NCI-H2107 (cell line): ENCODE measurements around the gene ANO1.
"Not testable (repeated sequence)": the region's sequence is repeated elsewhere in the genome, so short reads cannot be mapped to it uniquely, and the experiment has no call there.

Experiments used
- DNase-seq: peaks from one replicate; lab custom pipeline; 2025; lab: John Stamatoyannopoulos, UW

ANO1 gene

DNA sequence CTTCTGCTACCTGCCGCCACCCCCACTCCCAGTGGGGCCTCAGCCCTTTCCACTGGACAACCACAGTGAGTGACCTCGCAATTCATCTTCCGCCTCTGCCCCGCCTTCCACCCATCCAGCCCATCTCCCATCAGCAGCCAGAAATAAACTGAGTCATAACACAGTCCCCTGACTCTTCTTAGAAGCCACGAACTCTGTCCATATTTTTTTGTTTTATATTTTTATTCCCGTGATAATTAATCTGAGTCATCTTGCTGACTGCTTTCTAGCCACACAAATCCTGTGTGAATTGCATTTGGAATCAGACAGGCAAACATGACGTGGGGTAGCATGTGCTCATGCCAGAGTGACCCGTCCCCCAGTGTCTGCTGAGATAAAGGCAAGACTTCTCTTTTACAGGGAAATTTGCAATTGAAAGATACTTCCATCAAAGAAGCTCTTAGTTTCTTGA is 132.0 kb downstream of the ANO1 start:
- DNase-seq, result no peak

DNA sequence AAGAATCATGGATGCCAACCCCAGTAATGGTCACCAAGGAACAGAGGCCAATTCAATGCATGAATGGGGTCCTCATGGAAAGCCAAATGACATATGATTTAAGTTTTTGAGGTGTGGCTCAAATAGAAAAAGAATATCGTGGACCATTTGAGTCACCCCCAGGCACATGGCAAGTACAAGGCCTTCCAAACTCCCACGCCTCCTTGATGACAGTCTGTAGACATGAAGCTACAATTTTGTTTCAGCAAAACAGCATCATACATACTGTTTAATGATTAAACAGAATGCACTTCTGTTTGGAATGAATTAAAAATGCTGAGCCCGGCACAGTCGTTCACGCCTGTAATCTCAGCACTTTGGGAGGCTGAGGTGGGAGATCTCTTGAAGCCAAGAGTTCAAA is 132.4 kb downstream of the ANO1 start:
- no peak for DNase-seq

DNA sequence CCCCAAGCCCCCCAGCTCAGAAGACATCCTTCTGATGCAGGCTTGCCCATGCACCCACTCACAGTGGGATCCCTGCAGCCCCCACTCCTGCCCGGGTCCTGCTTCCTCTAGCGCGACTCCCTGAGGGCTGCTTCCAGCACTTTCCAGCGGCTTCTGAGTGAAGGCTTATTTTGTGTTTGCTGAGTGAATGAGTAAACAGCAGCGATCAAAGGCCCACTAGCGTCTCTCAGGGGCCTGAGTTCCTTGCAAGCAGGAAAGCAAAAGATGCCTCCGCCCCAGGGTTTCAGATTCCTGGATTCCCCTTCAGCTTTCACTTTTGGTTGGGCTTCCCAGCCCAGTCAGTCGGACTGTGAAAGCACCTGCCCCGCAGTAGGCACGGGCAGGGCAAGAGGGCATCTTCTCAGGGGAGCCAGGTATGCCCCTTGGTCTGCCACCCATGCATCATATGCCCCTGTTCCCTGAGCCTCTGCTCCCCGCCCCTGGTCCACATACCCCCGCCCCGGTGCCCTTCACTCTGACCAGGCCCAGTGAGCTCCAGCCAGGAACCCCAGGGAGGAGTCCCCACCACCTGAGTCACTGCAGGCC is 134.2 kb downstream of the ANO1 start:
- no peak for DNase-seq

DNA sequence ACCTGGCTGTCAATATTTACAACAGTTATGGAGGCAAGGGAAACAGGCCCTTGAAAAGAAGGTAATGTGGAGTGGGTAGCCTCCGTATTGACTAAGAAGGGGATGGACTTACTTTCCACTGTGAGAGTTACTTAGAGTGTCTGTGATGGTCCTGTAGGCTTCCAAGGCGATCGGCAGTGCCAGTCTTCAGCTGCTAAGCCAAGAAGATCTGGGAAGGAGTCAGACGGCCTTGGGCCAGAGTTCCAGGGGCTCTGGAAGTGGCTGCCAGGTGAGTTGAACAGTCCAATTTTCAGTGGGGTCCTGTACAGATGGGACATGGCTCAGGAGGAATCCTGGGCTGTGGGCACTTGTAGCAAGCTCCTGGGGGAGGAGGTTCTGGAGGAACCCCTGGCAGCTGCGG is 139.3 kb downstream of the ANO1 start:
- not testable (repeated sequence) for DNase-seq

DNA sequence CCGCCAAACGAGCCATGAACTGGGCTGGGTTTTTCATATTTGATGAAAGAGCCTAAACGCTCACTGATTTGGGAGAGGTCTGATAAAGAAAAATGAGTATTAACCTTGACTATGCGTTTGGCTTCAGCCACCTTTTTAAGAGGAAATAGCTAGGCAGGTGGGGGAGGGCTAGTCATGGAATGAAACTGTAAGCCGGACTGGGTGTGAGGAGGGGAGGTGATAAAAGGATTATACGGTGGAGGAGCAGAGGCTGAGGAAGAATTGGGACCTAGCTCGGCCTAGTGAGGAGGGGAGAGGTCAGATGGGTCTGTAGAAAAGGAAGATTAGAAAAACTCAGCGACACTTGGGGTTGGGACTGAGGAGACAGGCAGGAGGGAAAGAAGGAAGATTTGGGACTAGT is 140.0 kb downstream of the ANO1 start:
- not testable (repeated sequence) for DNase-seq

DNA sequence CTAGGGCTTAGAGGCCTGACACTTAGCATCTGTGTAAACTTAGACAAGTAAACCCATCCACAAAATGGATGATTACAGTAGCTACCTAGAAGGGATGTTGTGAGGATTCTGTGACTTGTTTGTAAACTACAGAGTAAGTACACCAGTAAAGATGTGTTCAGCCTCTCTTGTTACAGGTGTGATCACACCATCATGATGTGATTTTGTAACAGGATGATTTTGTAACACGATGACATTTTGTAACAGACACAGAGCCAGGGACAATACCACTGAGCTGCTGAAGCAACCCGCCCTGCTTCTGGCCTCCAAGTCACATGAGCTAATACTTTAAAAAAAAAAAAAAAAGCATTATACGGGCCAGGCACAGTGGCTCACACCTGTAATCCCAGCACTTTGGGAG is 142.0 kb downstream of the ANO1 start:
- no peak for DNase-seq

DNA sequence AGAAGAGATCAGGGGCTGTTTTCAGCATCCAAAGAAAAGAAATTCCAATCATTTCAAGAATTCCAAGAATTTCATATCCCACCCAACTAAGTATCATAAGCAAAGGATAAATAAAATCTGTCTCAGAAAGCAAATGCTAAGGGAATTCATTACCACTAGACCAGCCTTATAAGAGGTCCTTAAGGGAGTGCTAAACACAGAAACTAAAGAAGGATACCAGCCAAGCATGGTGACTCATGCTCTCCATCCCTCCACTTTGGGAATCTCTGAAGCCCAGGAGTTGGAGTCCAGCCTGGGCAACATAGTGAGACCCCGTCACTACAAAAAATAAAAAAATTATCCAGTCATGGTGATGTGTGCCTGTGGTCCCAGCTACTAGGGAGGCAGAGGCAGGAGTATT is 142.8 kb downstream of the ANO1 start:
- DNase-seq, result no peak

DNA sequence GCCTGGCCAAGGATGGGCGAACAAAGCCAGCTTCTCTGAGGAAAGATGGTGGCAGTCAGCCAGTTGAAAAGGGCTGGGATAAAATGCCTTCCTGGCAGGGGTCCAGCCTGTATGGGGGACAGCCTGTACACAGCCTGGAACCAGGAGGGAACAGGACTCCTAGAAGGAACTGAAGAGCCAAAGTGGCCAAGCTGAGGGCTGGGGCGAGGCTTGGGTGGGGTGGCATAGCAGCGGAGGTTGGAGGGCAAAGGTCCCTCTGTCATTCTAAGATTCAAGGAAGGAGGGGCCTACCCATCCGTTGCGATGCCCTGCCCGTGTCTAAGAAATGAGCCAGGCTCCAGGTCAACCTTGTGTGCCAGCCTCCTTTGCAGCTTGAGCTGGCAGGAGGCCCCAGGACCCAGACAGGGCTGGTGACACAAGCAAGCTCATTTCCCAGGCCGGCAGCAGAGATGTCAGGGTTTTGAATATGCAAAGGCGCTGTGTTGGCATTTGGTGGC is 147.6 kb downstream of the ANO1 start:
- no peak for DNase-seq

DNA sequence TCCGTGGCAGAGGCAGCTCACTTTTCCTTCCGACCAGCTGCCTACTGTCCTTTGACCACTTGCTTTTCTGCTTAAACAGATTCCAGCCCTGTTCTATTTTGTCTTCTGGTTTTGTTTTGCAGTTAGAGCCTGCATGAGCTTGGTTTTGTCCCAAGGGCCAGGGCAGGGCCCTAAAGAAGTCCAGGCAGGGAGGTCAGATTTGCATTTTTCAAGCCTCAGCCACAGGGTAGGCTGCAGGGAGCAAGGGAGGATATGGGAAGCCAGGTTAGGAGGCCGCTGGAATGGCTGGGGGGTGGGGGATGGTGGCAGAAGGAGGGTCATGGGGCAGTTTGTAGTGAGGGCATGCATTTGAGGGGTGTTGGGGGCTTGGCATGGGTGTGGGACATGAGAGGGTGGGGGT is 148.1 kb downstream of the ANO1 start:
- no peak for DNase-seq

DNA sequence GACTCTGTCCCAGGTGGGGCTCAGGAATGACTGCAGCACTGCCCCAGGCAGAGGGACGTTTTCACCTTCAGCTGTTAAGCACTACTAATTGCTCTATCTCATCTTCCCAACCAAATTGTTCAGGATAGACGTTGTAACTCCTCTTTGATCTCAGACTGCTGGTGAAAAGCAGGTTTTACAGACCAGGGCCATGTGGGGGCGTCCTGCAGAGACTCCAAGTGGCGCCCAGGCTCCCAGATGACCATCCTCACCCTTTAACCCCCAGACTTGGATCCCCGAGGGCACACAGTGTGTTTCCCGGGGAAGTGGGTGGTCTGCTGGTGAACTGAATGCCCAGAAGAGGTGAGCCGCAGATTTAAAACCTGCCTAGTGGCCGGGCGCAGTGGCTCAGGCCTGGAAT is 148.8 kb downstream of the ANO1 start:
- no peak for DNase-seq

DNA sequence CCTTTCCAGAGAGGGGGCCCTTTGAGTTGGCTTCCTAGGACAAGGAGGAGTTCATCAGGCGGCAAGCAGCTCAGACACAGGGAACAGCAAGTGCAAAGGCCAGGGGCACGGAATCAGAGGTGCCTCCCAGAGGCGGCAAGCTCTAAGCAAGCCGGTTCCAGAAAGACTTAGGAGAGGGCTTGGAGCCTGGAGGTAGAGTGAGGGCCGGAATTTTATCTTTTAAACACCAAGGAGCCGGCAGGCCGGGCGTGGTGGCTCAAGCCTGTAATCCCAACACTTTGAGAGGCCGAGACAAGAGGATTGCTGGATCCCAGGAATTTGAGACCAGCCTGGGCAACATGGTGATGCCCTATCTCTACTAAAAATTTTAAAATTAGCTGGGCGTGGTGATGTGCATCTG is 151.6 kb downstream of the ANO1 start:
- no peak for DNase-seq

DNA sequence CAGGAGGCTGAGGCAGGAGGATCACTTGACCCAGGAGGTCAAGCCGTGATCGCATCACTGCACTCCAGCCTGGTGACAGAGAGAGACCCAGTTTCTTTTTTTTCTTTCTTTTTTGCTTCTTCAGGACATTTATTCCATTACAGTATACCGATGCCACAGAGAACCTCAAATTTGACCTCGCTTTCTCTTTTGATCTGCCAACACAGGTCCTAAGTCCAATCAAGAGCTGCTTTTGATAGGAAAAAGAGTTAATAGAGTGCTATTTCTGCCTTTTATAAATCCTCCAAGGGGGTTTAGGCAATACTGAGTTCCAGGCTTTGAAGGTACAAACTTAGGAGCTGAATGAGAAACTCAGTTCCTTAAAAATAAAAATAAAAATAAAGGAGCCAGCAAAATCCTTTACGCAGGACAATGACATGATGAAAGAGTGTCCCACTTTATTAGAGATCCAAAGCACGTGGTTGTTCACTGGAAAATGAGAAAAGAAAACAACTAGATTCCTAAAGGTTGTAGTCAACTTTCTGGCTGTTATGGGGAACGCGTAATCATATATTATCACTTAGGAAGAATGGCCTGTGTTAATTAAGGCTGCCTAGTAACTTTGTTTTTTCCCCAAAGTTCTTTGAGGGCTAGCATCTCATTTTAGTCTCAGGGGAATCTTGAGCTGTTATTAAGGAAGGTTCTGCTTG is 152.2 kb downstream of the ANO1 start:
- DNase-seq, result no peak

DNA sequence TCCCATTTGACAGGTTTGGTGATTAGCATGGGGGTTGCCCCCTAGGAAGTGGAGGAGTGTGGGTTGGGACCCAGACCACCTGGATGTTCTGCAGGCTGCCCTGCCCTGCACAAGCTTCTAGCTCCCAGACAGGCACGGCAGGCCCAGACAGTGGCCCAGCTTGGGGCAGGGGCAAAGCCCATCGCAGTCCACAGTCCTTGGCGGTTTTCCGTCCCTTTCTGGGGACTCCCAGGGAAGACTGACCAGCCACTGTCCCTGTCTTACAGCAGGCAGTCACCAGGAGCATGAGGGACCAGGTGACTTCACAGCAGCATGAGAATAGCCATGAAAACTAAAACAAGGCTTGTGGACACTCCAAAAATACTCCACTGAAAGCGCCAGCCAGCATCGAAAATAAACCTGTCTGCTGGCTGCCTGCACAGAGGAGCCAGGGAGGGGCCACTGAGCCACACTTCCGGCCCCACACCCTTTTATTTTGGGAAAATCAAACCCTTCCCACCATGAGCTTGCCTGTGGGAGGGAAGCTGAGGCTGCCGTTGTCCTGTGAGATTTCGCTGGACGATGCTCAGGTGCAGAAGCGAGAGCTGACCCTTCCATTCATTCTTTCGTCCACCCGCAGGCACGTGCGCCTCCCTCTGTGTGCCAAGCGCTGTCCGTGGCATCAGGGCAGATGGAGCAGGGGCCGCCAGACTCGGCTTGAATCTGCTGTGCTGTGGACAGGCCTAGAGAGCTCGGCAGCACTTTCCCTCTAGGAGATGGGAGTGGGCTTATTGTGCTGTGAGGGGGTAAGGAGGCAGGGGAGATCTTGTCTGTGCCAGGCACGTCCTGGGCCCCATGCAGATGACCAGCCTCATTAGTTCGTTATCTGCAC is 153.0 kb downstream of the ANO1 start:
- DNase-seq, result no peak

DNA sequence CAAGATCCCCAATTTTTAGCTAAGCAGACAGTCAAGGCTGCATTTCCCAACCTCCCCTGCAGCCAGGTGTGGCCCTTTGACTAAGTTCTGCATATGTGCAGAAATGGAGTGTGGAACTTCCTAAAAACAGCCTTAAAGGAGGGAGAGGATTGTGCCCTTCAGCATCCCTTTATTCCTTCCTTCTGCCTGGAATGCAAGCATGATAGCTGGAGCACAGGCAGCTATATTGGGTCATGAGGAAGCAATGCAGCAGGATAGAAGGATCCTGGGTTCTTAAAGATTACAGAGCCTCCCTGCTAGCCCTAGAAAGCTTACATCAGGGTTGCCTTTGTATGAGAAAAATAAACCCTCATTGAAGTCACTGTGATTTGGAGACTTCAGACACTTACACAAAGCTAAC is 154.9 kb downstream of the ANO1 start:
- DNase-seq, result no peak

DNA sequence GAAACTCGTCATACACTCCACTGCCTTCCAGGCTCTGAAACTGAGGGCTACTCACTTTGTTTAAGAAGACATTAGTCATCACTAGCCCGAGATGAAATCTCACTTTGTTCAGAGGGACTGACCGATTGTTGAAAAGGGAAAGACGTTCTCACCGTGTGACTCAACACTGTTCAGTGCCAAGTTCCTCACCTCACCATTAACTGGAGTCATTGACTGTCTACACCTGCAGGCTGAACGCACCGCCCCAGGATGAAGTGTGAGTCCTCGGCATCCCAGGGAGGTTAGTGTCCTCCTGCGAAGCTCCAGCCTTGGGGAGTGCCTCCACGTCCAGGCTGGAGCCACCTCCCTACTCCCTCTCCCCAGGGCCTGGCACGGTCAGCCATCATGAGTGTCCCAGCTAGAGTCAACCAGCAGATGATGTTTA is 155.4 kb downstream of the ANO1 start:
- no peak for DNase-seq

DNA sequence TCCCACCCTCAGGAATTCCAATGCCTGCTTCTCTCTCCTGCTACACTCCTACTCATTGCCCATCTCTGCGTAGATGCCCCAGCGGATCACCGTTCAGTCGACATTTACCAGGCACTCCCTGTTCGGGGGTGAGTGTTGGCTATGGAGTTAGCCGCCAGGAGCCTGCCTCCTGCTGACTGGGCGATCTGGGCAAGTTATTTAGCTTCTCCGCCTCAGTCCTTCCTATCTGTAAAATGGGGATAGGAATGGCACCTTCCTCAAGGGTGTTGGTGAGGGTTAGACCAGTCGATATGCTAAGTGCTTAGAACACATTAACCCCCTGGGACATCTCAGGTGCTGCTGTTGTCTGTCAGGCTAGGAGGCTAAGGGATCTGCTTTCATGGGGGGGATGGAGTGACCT is 155.8 kb downstream of the ANO1 start:
- DNase-seq, result no peak
